ENCODE measurements around the gene BTBD9. TPM values are rescaled to one million over a fixed set of nuclear protein-coding genes. Genes with fewer than 3 reads are reported as not detected.

Gene BTBD9
- total RNA-seq, 2 donors from 2014 or later, result 15.3 to 23.6 TPM

- intact Hi-C loops (cut with DNase I), result no loop called here
- H3K9ac ChIP-seq (ENCODE audit: low read depth in 2 of 2, low read length in 2 of 2), result no peak overlapping the region
- no peaks in the 10 kb centered on the region for H3K36me3 ChIP-seq
- H3K4me1 ChIP-seq, result no peaks in the 10 kb centered on the region
- DNase-seq, result no peak
- TF ChIP-seq, protein P1, sequence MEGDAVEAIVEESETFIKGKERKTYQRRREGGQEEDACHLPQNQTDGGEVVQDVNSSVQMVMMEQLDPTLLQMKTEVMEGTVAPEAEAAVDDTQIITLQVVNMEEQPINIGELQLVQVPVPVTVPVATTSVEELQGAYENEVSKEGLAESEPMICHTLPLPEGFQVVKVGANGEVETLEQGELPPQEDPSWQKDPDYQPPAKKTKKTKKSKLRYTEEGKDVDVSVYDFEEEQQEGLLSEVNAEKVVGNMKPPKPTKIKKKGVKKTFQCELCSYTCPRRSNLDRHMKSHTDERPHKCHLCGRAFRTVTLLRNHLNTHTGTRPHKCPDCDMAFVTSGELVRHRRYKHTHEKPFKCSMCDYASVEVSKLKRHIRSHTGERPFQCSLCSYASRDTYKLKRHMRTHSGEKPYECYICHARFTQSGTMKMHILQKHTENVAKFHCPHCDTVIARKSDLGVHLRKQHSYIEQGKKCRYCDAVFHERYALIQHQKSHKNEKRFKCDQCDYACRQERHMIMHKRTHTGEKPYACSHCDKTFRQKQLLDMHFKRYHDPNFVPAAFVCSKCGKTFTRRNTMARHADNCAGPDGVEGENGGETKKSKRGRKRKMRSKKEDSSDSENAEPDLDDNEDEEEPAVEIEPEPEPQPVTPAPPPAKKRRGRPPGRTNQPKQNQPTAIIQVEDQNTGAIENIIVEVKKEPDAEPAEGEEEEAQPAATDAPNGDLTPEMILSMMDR (IDR thresholded peaks at IDR 0.05), result no peak
- no peak overlapping the region for H3K27ac ChIP-seq
- H3K4me3 ChIP-seq, result no peak overlapping the region
- H3K27me3 ChIP-seq, result no peaks in the 10 kb centered on the region
- no peaks in the 10 kb centered on the region for H3K9me3 ChIP-seq
These were observed 243.5 kb downstream of the BTBD9 start for GRCh38 chr6:38396209-38396608.

- no peak overlapping the region for H3K27ac ChIP-seq
- H3K9me3 ChIP-seq, result no peaks in the 10 kb centered on the region
- TF ChIP-seq, protein P1 (IDR thresholded peaks at IDR 0.05), result no peak
- no peak for DNase-seq
- no peaks in the 10 kb centered on the region for H3K27me3 ChIP-seq
- no peaks in the 10 kb centered on the region for H3K4me1 ChIP-seq
- H3K36me3 ChIP-seq, result no peaks in the 10 kb centered on the region
- intact Hi-C loops (cut with DNase I), result no loop called here
- H3K9ac ChIP-seq (ENCODE audit: low read depth in 2 of 2, low read length in 2 of 2), result no peak overlapping the region
- H3K4me3 ChIP-seq, result no peak overlapping the region
These were observed 245.7 kb downstream of the BTBD9 start for GRCh38 chr6:38393986-38394385.

DNA sequence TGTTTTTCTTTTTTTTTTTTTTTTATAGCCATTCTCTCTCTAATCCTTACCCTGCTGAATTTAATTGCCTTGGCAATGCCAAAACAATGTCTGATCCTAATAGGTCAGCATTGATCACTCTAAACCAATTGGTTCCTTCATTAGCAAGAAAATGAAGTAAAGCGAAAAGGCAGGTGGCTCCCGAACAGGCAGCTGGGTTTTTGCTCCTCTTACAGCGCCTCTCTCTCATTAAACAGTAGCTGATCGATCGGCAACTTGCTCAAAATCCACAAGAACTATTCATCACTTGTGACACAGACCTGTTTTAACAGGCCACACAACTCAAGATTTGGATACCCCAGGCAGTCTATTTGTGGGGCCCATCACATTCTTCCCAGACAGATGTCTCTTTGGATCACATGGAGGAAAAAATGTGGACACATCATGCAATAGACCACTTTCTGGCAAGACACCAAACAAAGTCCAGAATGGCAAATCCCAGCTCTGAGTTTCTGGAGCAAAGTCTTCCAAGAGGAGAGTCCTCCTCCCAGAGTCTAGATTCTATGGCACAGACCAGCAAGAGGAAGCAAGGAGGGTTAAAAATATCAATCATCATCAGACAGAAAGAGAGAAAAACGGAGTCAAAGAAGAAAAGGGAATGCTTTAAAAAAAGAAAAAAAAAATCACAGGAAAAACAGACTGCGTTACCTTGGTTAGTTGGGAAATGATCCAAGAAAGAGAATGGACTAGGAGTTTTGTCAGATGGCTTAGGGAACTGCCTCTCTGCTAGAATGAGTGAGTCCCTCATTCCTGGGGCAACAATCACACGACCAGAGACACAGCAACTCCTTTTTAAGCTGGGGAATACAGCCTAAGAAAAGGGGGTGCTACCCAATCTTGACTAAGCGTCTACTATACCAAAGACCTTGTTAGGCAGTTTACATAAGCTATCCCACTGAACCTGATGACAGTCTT is 247.8 kb downstream of the BTBD9 start:
- Histone ChIP-seq H3K4me1 (no peaks in the 10 kb centered on the region), H3K9me3 (no peaks in the 10 kb centered on the region), H3K27ac (no peak overlapping the region), H3K27me3 (no peaks in the 10 kb centered on the region), H3K9ac (ENCODE audit: low read depth in 2 of 2, low read length in 2 of 2) (no peak overlapping the region), H3K36me3 (no peaks in the 10 kb centered on the region), H3K4me3 (no peak overlapping the region)
- TF ChIP-seq, protein P1 (IDR thresholded peaks at IDR 0.05), result no peak
- no peak for DNase-seq
- intact Hi-C loops (cut with DNase I), result no loop called here

GRCh38 chr6:38391206-38391605 is 248.5 kb downstream of the BTBD9 start:
- Histone ChIP-seq H3K9me3 (no peaks in the 10 kb centered on the region), H3K36me3 (no peaks in the 10 kb centered on the region), H3K27ac (no peak overlapping the region), H3K4me1 (no peaks in the 10 kb centered on the region), H3K27me3 (no peaks in the 10 kb centered on the region), H3K9ac (ENCODE audit: low read depth in 2 of 2, low read length in 2 of 2) (no peak overlapping the region), H3K4me3 (no peak overlapping the region)
- TF ChIP-seq, protein P1 (IDR thresholded peaks at IDR 0.05), result no peak
- intact Hi-C loops (cut with DNase I), result no loop called here
- DNase-seq, result no peak

DNA sequence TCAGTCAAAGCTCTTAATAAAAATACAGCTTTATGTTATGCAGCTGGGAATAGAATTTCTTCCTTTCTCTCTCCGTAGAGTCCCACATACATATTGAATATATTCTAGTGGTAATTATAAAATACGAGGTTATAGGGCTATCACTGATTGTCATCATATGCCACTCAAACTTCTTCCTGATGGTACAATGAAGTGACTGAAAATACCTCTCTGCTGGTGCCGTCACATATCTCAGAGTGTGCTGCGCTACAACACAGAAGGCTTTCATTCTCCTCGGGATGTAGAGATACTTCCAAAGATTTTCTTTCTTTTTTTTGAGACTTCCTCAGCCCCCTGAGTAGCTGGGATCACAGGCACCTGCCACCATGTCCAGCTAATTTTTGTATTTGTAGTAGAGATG is 249.9 kb downstream of the BTBD9 start:
- TF ChIP-seq, protein P1 (IDR thresholded peaks at IDR 0.05), result no peak
- Histone ChIP-seq H3K27me3 (no peaks in the 10 kb centered on the region), H3K27ac (no peak overlapping the region), H3K4me1 (no peaks in the 10 kb centered on the region), H3K9ac (ENCODE audit: low read depth in 2 of 2, low read length in 2 of 2) (no peak overlapping the region), H3K36me3 (no peaks in the 10 kb centered on the region), H3K9me3 (no peaks in the 10 kb centered on the region), H3K4me3 (no peak overlapping the region)
- no peak for DNase-seq
- intact Hi-C loops (cut with DNase I), result no loop called here

Measured in colonic mucosa (tissue), 4 donors.